ENCODE results near the gene RNF212.

DNA sequence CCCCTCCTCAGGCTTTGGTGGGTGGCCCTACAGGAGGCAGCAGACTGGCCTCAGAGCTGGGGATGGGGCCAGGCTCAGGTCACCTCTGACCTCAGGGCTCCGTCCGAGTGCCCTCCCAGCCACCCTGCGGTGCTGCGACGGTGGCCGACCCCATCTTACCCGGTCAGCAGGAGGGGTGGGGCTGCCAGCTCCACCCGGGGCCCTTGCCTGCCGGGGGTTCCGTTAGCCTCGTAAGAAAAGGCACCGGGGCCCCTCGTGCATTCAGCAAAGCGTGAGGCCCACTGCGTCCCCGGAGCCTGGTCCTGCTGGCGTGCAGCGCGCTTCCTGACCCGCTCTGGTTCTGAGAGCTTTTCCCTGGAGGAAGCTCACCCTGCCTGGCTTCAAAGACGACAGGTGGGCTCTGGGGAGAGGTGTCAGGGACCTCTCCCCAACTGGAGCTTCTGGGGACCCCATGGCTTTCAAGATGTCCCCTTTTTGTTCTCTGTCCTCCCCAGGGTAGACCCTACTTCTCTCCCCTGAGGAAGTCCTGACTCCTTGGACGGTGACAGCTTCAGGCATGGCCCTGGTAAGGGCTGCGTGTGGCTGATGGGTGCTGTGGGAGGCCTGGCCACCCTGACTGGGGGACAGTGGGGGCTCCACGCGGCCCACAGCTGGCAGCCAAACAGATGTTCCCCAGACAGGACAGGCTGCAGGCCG is 86.0 kb downstream of the RNF212 start:
- TF ChIP-seq, protein P1, sequence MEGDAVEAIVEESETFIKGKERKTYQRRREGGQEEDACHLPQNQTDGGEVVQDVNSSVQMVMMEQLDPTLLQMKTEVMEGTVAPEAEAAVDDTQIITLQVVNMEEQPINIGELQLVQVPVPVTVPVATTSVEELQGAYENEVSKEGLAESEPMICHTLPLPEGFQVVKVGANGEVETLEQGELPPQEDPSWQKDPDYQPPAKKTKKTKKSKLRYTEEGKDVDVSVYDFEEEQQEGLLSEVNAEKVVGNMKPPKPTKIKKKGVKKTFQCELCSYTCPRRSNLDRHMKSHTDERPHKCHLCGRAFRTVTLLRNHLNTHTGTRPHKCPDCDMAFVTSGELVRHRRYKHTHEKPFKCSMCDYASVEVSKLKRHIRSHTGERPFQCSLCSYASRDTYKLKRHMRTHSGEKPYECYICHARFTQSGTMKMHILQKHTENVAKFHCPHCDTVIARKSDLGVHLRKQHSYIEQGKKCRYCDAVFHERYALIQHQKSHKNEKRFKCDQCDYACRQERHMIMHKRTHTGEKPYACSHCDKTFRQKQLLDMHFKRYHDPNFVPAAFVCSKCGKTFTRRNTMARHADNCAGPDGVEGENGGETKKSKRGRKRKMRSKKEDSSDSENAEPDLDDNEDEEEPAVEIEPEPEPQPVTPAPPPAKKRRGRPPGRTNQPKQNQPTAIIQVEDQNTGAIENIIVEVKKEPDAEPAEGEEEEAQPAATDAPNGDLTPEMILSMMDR (IDR thresholded peaks at IDR 0.05): no peak
- TF ChIP-seq POLR2AphosphoS5 (IDR thresholded peaks at IDR 0.05; ENCODE audit: insufficient read depth in 1 of 2, low read depth in 1 of 2): no peak
- no peak for TF ChIP-seq POLR2A (IDR thresholded peaks at IDR 0.05)
